K562 (cell line): ENCODE data around the gene DDX60. TPM values are rescaled to one million over a fixed set of nuclear protein-coding genes. Genes with fewer than 3 reads are reported as not detected.

ENCODE experiments used
- ATAC-seq: fragments of 200-7000 bp; cut with Tn5 transposase; 3 replicates; pipeline ENCODE4 v1.9.1; 2020; ENCODE audit warnings: moderate library complexity
- BruUV-seq: library from RNA; stranded (reverse); fragments of 400-500 nt; replicated peaks from 2 replicates; lab custom pipeline; 2021; lab: Mats Ljungman, UMichigan
- CTCF ChIA-PET: fragments of 300-600 bp; formaldehyde crosslinking; extraction: SDS; loops from one replicate; lab custom pipeline; 2021; ENCODE audit warnings: low intra/inter-chr PET ratio; lab: Yijun Ruan, JAX
- POLR2A ChIA-PET: fragments of 300-600, 350-650 bp; sonication (Branson Sonifier 250); formaldehyde crosslinking; extraction: SDS; loops from one replicate; lab custom pipeline; 2021; ENCODE audit warnings: antibody characterized with exemption, inconsistent platforms; lab: Yijun Ruan, JAX
- DNase-seq, 4 experiments: peaks; one replicate each; pipeline versions ENCODE4 v3.0.0 to v3.0.0-alpha.2; 2011 to 2018; ENCODE audit warnings: low spot score in 3 of 4, mixed read lengths in 3 of 4; ENCODE audit errors: extremely low read depth in 1 of 4
- FAIRE-seq: peaks from 2 replicates; lab custom pipeline; 2011; peaks lifted over from hg19 to GRCh38; lab: Jason Lieb, UNC
- H2AFZ ChIP-seq: 2 replicates; pipeline ENCODE4 v1.6.0; 2011; ENCODE audit warnings: low read depth, low read length, control low read depth, inconsistent platforms
- H3K27ac ChIP-seq: fragments of 200-600 bp; 3 replicates; pipeline ENCODE4 v1.8.0; 2011; ENCODE audit warnings: low read depth, mild to moderate bottlenecking, control low read depth, inconsistent platforms, low read length, moderate library complexity, mixed read lengths; ENCODE audit errors: extremely low read depth
- H3K27me3 ChIP-seq, 2 experiments: fragments of 300-600 bp in 1 of 2; 2 replicates in 1 of 2; 3 replicates in 1 of 2; pipeline versions ENCODE4 v1.6.0 to v1.8.0; 2011; ENCODE audit warnings: inconsistent platforms in 2 of 2, low read length in 2 of 2, mild to moderate bottlenecking in 1 of 2, mixed read lengths in 1 of 2, moderate library complexity in 1 of 2; ENCODE audit not compliant: control insufficient read depth in 2 of 2, insufficient read depth in 2 of 2
- H3K36me3 ChIP-seq: fragments of 300-600 bp; 3 replicates; pipeline ENCODE4 v1.8.0; 2011; ENCODE audit warnings: mild to moderate bottlenecking, low read length, inconsistent platforms; ENCODE audit not compliant: control insufficient read depth, insufficient read depth
- H3K4me1 ChIP-seq, 2 experiments: fragments of 200-600 bp in 1 of 2; replicated peaks in 1 of 2; 2 replicates in 1 of 2; 3 replicates in 1 of 2; pipeline versions ENCODE4 v1.5.1 to v1.8.0; 2011; ENCODE audit warnings: inconsistent platforms in 2 of 2, low read length in 2 of 2, mild to moderate bottlenecking in 1 of 2, mixed read lengths in 1 of 2, moderate library complexity in 1 of 2; ENCODE audit not compliant: control insufficient read depth in 2 of 2, insufficient read depth in 2 of 2
- H3K4me2 ChIP-seq: 2 replicates; pipeline ENCODE4 v1.6.1; 2011; ENCODE audit warnings: low read length, control low read depth, inconsistent platforms, mixed read lengths; ENCODE audit not compliant: insufficient read depth
- H3K4me3 ChIP-seq: fragments of 200-600 bp; sonication (generic), shearing (Covaris generic); 2 replicates; pipeline ENCODE4 v1.5.1; 2016; ENCODE audit warnings: control low read depth, inconsistent platforms
- H3K79me2 ChIP-seq: fragments of 200-600 bp; 3 replicates; pipeline ENCODE4 v1.8.0; 2011; ENCODE audit warnings: low read length, inconsistent platforms; ENCODE audit not compliant: control insufficient read depth, insufficient read depth
- H3K9ac ChIP-seq, 2 experiments: 2 replicates each; pipeline versions ENCODE4 v1.6.0 to v1.6.1; 2011; ENCODE audit warnings: low read depth in 2 of 2, low read length in 2 of 2, control low read depth in 1 of 2, inconsistent platforms in 1 of 2, mild to moderate bottlenecking in 1 of 2, mixed read lengths in 1 of 2; ENCODE audit not compliant: insufficient read depth in 1 of 2
- H3K9me1 ChIP-seq: one replicate; pipeline ENCODE4 v1.6.0; 2011; ENCODE audit warnings: inconsistent platforms, mild to moderate bottlenecking, low read length, moderate library complexity; ENCODE audit not compliant: control insufficient read depth, insufficient read depth
- H3K9me3 ChIP-seq: replicated peaks from 2 replicates; pipeline ENCODE4 v1.5.1; 2011; ENCODE audit warnings: low read depth, low read length, inconsistent platforms; ENCODE audit not compliant: control insufficient read depth, insufficient read depth
- H4K20me1 ChIP-seq: replicated peaks from 2 replicates; pipeline ENCODE4 v1.6.1; 2011; ENCODE audit warnings: low read length, inconsistent platforms, mixed read lengths; ENCODE audit not compliant: control insufficient read depth, insufficient read depth
- CBX1 ChIP-seq: sonication (generic); IDR thresholded peaks from 2 replicates; pipeline ENCODE4 v1.6.1; 2016; ENCODE audit warnings: antibody characterized with exemption, low read depth, mild to moderate bottlenecking
- E2F1 ChIP-seq: sonication (generic); formaldehyde crosslinking; IDR thresholded peaks from 2 replicates; pipeline ENCODE4 v1.8.1; 2023; ENCODE audit warnings: mild to moderate bottlenecking, missing genetic modification reagents, moderate library complexity
- HMGN3 ChIP-seq: IDR thresholded peaks from 2 replicates; pipeline ENCODE4 v1.6.1; 2011; ENCODE audit warnings: borderline replicate concordance, low read depth, mild to moderate bottlenecking, mixed read lengths, low read length; ENCODE audit not compliant: insufficient read length; ENCODE audit errors: extremely low read depth
- KAT8 ChIP-seq: fragments of 450-650 bp; IDR thresholded peaks from 2 replicates; pipeline ENCODE4 v1.6.1; 2016; ENCODE audit warnings: low read depth, mild to moderate bottlenecking
- MCM5 ChIP-seq: fragments of 450-650 bp; IDR thresholded peaks from 2 replicates; pipeline ENCODE4 v1.6.1; 2016; ENCODE audit warnings: low read depth
- NCOA6 ChIP-seq: fragments of 450-650 bp; IDR thresholded peaks from 2 replicates; pipeline ENCODE4 v1.6.1; 2017; ENCODE audit warnings: mild to moderate bottlenecking
- NFIC ChIP-seq: fragments of 450-650 bp; IDR thresholded peaks from 2 replicates; pipeline ENCODE4 v1.6.1; 2017; ENCODE audit warnings: mild to moderate bottlenecking, inconsistent platforms
- SPI1 ChIP-seq: IDR thresholded peaks from 2 replicates; pipeline ENCODE4 v1.6.1; 2011; ENCODE audit warnings: low read depth, low read length, control low read depth, borderline replicate concordance
- THAP7 ChIP-seq: fragments of 250-450 bp; sonication (Bioruptor Pico); IDR thresholded peaks from 2 replicates; pipeline ENCODE4 v1.5.0; 2021
- ZNF311 ChIP-seq: fragments of 250-450 bp; sonication (Bioruptor Pico); IDR thresholded peaks from 2 replicates; pipeline ENCODE4 v1.4.0; 2020; ENCODE audit warnings: mild to moderate bottlenecking, moderate library complexity
- WGBS: fragments of 100-300 bp; shearing (Covaris generic); methylation state at CpG from one replicate; pipeline ENCODE4 v1.1.6; 2016; ENCODE audit warnings: low coverage, mixed read lengths; ENCODE audit not compliant: insufficient coverage; ENCODE audit errors: missing lambda C conversion rate; 5-methylcytosine and 5-hydroxymethylcytosine counted together
- in situ Hi-C: fragments of 300-500 bp; cut with MboI; formaldehyde crosslinking; loops from 4 replicates; pipeline ENCODE4 v1.15.0; 2018; ENCODE audit warnings: inconsistent platforms, mixed read lengths
- intact Hi-C: fragments of 100-400 bp; cut with micrococcal nuclease; formaldehyde crosslinking; loops from 2 replicates; pipeline ENCODE4 v1.14.2; 2022
- polyA plus RNA-seq, 8 experiments: library from polyadenylated mRNA; depleted of rRNA in 4 of 8; stranded (reverse) in 5 of 8; unstranded in 3 of 8; fragments of >200 nt; fragmentation: Nextera tagmentation in 2 of 8; fragmentation: Illumina TruSeq in 1 of 8; extraction: Ambion mirVana in 2 of 8; extraction: Trizol in 1 of 8; gene quantifications; 2 replicates each; pipeline versions ENCODE4 v1.2.1 to v1.2.3, GENCODE V29; 2011 to 2014; ENCODE audit warnings: inconsistent platforms in 1 of 8, missing spikeins in 1 of 8
- total RNA-seq, 7 experiments: library from RNA; depleted of rRNA in 6 of 7; stranded (reverse); fragments of >200 nt in 6 of 7; fragmentation: Illumina TruSeq in 2 of 7; extraction: Trizol in 2 of 7; gene quantifications; 2 replicates each; pipeline versions ENCODE4 v1.2.1 to v1.2.3, GENCODE V29; 2011 to 2021; ENCODE audit warnings: low replicate concordance in 1 of 7

The DDX60 gene
- total and polyA plus RNA-seq, 9 of the 15 experiments (the other 6 are each of a cell fraction or from before 2014, with no cell fraction given): 0.06 to 0.25 (median 0.13) TPM

GRCh38 chr4:168197926-168198325 is 120.6 kb downstream of the DDX60 start:
- TF ChIP-seq THAP7 (no peak), KAT8 (no peak), HMGN3 (no peak), CBX1 (no peak), NFIC (no peak), SPI1 (no peak)
- DNase-seq: no peak
- H4K20me1 ChIP-seq: no peaks in the 10 kb centered on the region
- no TSS peak for BruUV-seq
- no peak overlapping the region for H3K4me2 ChIP-seq
- H3K79me2 ChIP-seq: no peaks in the 10 kb centered on the region
- ChIA-PET POLR2A (interaction anchor here (0.6 kb wide), 1 partner anchor 13 kb away, joined by 4 read pairs; no protein-coding TSS in a partner anchor), CTCF (interaction anchor here (0.6 kb wide), 1 partner anchor 526 kb away, joined by 4 read pairs; no protein-coding TSS in a partner anchor)
- no peak for ATAC-seq
- intact Hi-C loops: no loop called here
- H3K4me1 ChIP-seq: no peaks in the 10 kb centered on the region
- H3K9me3 ChIP-seq: no peaks in the 10 kb centered on the region
- H3K27ac ChIP-seq: no peak overlapping the region
- H3K9me1 ChIP-seq: no peaks in the 10 kb centered on the region
- no peak overlapping the region for H3K9ac ChIP-seq
- in situ Hi-C loops: no loop called here
- no peaks in the 10 kb centered on the region for H3K27me3 ChIP-seq
- no peak overlapping the region for H3K4me3 ChIP-seq
- FAIRE-seq: no peak
- no peaks in the 10 kb centered on the region for H3K36me3 ChIP-seq
- no peak overlapping the region for H2AFZ ChIP-seq

GRCh38 chr4:168188754-168189153 is 129.8 kb downstream of the DDX60 start:
- WGBS: 0% methylated on average over 1 of the region's 1 CpG
- Histone ChIP-seq H3K4me2 (no peak overlapping the region), H4K20me1 (no peaks in the 10 kb centered on the region), H3K27me3 (no peaks in the 10 kb centered on the region), H3K27ac (no peak overlapping the region), H3K9me1 (no peaks in the 10 kb centered on the region), H2AFZ (no peak overlapping the region), H3K9ac (no peak overlapping the region), H3K4me3 (no peak overlapping the region), H3K9me3 (no peaks in the 10 kb centered on the region), H3K36me3 (no peaks in the 10 kb centered on the region), H3K79me2 (no peaks in the 10 kb centered on the region), H3K4me1 (no peaks in the 10 kb centered on the region)
- ChIA-PET CTCF (no interaction called here), POLR2A (no interaction called here)
- no peak for TF ChIP-seq NCOA6
- TF ChIP-seq ZNF311 (CRISPR knock-in tag): no peak
- no peak for TF ChIP-seq MCM5
- TF ChIP-seq E2F1 (CRISPR knock-in tag): no peak
- DNase-seq (no peak), FAIRE-seq (no peak), ATAC-seq (no peak)
- in situ Hi-C loops: no loop called here
- BruUV-seq: no TSS peak
- intact Hi-C loops: no loop called here
